Measurements from ENCODE around the gene KIR3DL1. TPM values are rescaled to one million over a fixed set of nuclear protein-coding genes. Genes with fewer than 3 reads are reported as not detected.
"Not testable (repeated sequence)": the region's sequence is repeated elsewhere in the genome, so short reads cannot be mapped to it uniquely, and the experiment has no call there.

The KIR3DL1 gene
- under 1 TPM in 1 of 2 donors, not detected in 1; 0.64 TPM for total RNA-seq
- under 1 TPM; 0.16 to 0.18 TPM for polyA plus RNA-seq
- long read RNA-seq, donor 1, result 0 reads
- long read RNA-seq, donor 2, result 0 reads
- long read RNA-seq, donor 3, result 0 reads
- long read RNA-seq, donor 4, result 0 reads
- long read RNA-seq, donor 5, result 0 reads

- not testable (repeated sequence) for H3K9ac ChIP-seq (ENCODE audit: insufficient read depth in 1 of 2, low read length in 2 of 2); H3K27me3 ChIP-seq (ENCODE audit: control insufficient read depth in 3 of 3, insufficient read depth in 3 of 3, low read length in 2 of 3); ATAC-seq (ENCODE audit: insufficient read depth, low FRiP score); DNase-seq; H3K27ac ChIP-seq (ENCODE audit: low read depth in 1 of 2, low read length in 1 of 2); H3K36me3 ChIP-seq (ENCODE audit: control insufficient read depth in 4 of 4, insufficient read depth in 4 of 4, low read length in 4 of 4); H3K4me3 ChIP-seq; H3K4me1 ChIP-seq (ENCODE audit: control insufficient read depth in 5 of 5, insufficient read depth in 5 of 5, low read length in 5 of 5)
- H3K9me3 ChIP-seq (ENCODE audit: control insufficient read depth in 4 of 4, insufficient read depth in 3 of 4, low read length in 3 of 4), result peaks cover 0 to 13% (median 3%) of the 10 kb centered on the region in 4 donors
- WGBS, 2 donors, result 85 to 94% methylated on average over 11 to 17 of the region's 17 CpGs
Measured at GRCh38 chr19:54816251-54816650, at the start of gene KIR3DL1. Gene KIR3DL1 (plus strand): TSS chr19:54816468.

- not testable (repeated sequence) for H3K27ac ChIP-seq (ENCODE audit: low read depth in 1 of 2, low read length in 1 of 2); H3K27me3 ChIP-seq (ENCODE audit: control insufficient read depth in 3 of 3, insufficient read depth in 3 of 3, low read length in 2 of 3); H3K4me1 ChIP-seq (ENCODE audit: control insufficient read depth in 5 of 5, insufficient read depth in 5 of 5, low read length in 5 of 5); H3K9me3 ChIP-seq (ENCODE audit: control insufficient read depth in 4 of 4, insufficient read depth in 3 of 4, low read length in 3 of 4); DNase-seq; H3K36me3 ChIP-seq (ENCODE audit: control insufficient read depth in 4 of 4, insufficient read depth in 4 of 4, low read length in 4 of 4); H3K9ac ChIP-seq (ENCODE audit: insufficient read depth in 1 of 2, low read length in 2 of 2); H3K4me3 ChIP-seq; ATAC-seq (ENCODE audit: insufficient read depth, low FRiP score)
- WGBS, 2 donors, result 92 to 94% methylated on average over 14 to 15 of the region's 15 CpGs
Measured at GRCh38 chr19:54769646-54770045, 46.6 kb upstream of the KIR3DL1 start, which contains the start of gene KIR2DL1. Gene KIR2DL1 (plus strand): TSS chr19:54769793. CDS start chr19:54769851, 58 bp downstream.

- H3K9ac ChIP-seq (ENCODE audit: insufficient read depth in 1 of 2, low read length in 2 of 2); H3K9me3 ChIP-seq (ENCODE audit: control insufficient read depth in 4 of 4, insufficient read depth in 3 of 4, low read length in 3 of 4); DNase-seq; H3K4me3 ChIP-seq; ATAC-seq (ENCODE audit: insufficient read depth, low FRiP score); H3K4me1 ChIP-seq (ENCODE audit: control insufficient read depth in 5 of 5, insufficient read depth in 5 of 5, low read length in 5 of 5); H3K27ac ChIP-seq (ENCODE audit: low read depth in 1 of 2, low read length in 1 of 2); H3K36me3 ChIP-seq (ENCODE audit: control insufficient read depth in 4 of 4, insufficient read depth in 4 of 4, low read length in 4 of 4); H3K27me3 ChIP-seq (ENCODE audit: control insufficient read depth in 3 of 3, insufficient read depth in 3 of 3, low read length in 2 of 3): not testable (repeated sequence)
- 86 to 89% methylated on average over 3 to 4 of the region's 4 CpGs for WGBS, 2 donors
Measured at GRCh38 chr19:54770511-54770910, 45.8 kb upstream of the KIR3DL1 start.

- H3K4me1 ChIP-seq (ENCODE audit: control insufficient read depth in 5 of 5, insufficient read depth in 5 of 5, low read length in 5 of 5); H3K27ac ChIP-seq (ENCODE audit: low read depth in 1 of 2, low read length in 1 of 2); H3K27me3 ChIP-seq (ENCODE audit: control insufficient read depth in 3 of 3, insufficient read depth in 3 of 3, low read length in 2 of 3); H3K9ac ChIP-seq (ENCODE audit: insufficient read depth in 1 of 2, low read length in 2 of 2); H3K4me3 ChIP-seq; ATAC-seq (ENCODE audit: insufficient read depth, low FRiP score); H3K9me3 ChIP-seq (ENCODE audit: control insufficient read depth in 4 of 4, insufficient read depth in 3 of 4, low read length in 3 of 4); H3K36me3 ChIP-seq (ENCODE audit: control insufficient read depth in 4 of 4, insufficient read depth in 4 of 4, low read length in 4 of 4); DNase-seq: not testable (repeated sequence)
- 80 to 85% methylated on average over 10 to 14 of the region's 15 CpGs for WGBS, 2 donors
Measured at GRCh38 chr19:54771018-54771960, 45.0 kb upstream of the KIR3DL1 start.

- WGBS, 2 donors, result 48 to 52% methylated on average over 2 of the region's 2 CpGs
- H3K9me3 ChIP-seq (ENCODE audit: control insufficient read depth in 4 of 4, insufficient read depth in 3 of 4, low read length in 3 of 4); H3K27ac ChIP-seq (ENCODE audit: low read depth in 1 of 2, low read length in 1 of 2); ATAC-seq (ENCODE audit: insufficient read depth, low FRiP score); H3K4me3 ChIP-seq; H3K9ac ChIP-seq (ENCODE audit: insufficient read depth in 1 of 2, low read length in 2 of 2); H3K4me1 ChIP-seq (ENCODE audit: control insufficient read depth in 5 of 5, insufficient read depth in 5 of 5, low read length in 5 of 5); H3K27me3 ChIP-seq (ENCODE audit: control insufficient read depth in 3 of 3, insufficient read depth in 3 of 3, low read length in 2 of 3); H3K36me3 ChIP-seq (ENCODE audit: control insufficient read depth in 4 of 4, insufficient read depth in 4 of 4, low read length in 4 of 4); DNase-seq: not testable (repeated sequence)
Measured at GRCh38 chr19:54772666-54773065, 43.6 kb upstream of the KIR3DL1 start.

GRCh38 chr19:54775095-54775815 lies 41.0 kb upstream of the KIR3DL1 start:
- not testable (repeated sequence) for H3K27ac ChIP-seq (ENCODE audit: low read depth in 1 of 2, low read length in 1 of 2); H3K9ac ChIP-seq (ENCODE audit: insufficient read depth in 1 of 2, low read length in 2 of 2); H3K9me3 ChIP-seq (ENCODE audit: control insufficient read depth in 4 of 4, insufficient read depth in 3 of 4, low read length in 3 of 4); H3K27me3 ChIP-seq (ENCODE audit: control insufficient read depth in 3 of 3, insufficient read depth in 3 of 3, low read length in 2 of 3); DNase-seq; H3K36me3 ChIP-seq (ENCODE audit: control insufficient read depth in 4 of 4, insufficient read depth in 4 of 4, low read length in 4 of 4); ATAC-seq (ENCODE audit: insufficient read depth, low FRiP score); H3K4me1 ChIP-seq (ENCODE audit: control insufficient read depth in 5 of 5, insufficient read depth in 5 of 5, low read length in 5 of 5); H3K4me3 ChIP-seq
- WGBS, 2 donors, result 80% methylated on average over 12 of the region's 12 CpGs

GRCh38 chr19:54775830-54776229 lies 40.4 kb upstream of the KIR3DL1 start:
- H3K4me3 ChIP-seq; DNase-seq; H3K9me3 ChIP-seq (ENCODE audit: control insufficient read depth in 4 of 4, insufficient read depth in 3 of 4, low read length in 3 of 4); H3K27me3 ChIP-seq (ENCODE audit: control insufficient read depth in 3 of 3, insufficient read depth in 3 of 3, low read length in 2 of 3); H3K9ac ChIP-seq (ENCODE audit: insufficient read depth in 1 of 2, low read length in 2 of 2); H3K36me3 ChIP-seq (ENCODE audit: control insufficient read depth in 4 of 4, insufficient read depth in 4 of 4, low read length in 4 of 4); H3K4me1 ChIP-seq (ENCODE audit: control insufficient read depth in 5 of 5, insufficient read depth in 5 of 5, low read length in 5 of 5); ATAC-seq (ENCODE audit: insufficient read depth, low FRiP score); H3K27ac ChIP-seq (ENCODE audit: low read depth in 1 of 2, low read length in 1 of 2): not testable (repeated sequence)
- 73 to 87% methylated on average over 8 of the region's 8 CpGs for WGBS, 2 donors
